ENCODE measurements around the gene ENAH.

Gene ENAH

DNA sequence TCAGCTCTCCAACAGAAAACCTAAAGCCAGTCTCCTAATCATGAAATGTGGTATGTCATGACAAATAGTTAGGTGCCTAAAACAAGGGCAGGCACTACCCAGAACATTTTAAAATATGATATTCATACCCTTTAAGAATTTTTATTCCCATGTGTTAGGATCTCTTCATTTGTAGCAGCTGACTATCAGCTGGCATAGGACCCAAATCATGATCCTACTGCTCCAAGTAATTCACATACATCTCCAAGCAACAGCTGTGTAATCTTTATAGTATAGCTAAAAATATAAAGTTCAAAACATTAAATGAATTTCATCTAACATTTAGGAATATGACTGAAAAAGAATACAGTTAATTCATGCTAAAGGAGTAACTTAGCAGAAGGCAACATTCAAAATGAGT is 57.5 kb downstream of the ENAH start:
- TF ChIP-seq, protein P1, sequence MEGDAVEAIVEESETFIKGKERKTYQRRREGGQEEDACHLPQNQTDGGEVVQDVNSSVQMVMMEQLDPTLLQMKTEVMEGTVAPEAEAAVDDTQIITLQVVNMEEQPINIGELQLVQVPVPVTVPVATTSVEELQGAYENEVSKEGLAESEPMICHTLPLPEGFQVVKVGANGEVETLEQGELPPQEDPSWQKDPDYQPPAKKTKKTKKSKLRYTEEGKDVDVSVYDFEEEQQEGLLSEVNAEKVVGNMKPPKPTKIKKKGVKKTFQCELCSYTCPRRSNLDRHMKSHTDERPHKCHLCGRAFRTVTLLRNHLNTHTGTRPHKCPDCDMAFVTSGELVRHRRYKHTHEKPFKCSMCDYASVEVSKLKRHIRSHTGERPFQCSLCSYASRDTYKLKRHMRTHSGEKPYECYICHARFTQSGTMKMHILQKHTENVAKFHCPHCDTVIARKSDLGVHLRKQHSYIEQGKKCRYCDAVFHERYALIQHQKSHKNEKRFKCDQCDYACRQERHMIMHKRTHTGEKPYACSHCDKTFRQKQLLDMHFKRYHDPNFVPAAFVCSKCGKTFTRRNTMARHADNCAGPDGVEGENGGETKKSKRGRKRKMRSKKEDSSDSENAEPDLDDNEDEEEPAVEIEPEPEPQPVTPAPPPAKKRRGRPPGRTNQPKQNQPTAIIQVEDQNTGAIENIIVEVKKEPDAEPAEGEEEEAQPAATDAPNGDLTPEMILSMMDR (IDR thresholded peaks at IDR 0.05; ENCODE audit: borderline replicate concordance, insufficient read depth, low read depth, low read length): no peak
- H3K4me3 ChIP-seq (ENCODE audit: low read depth, low read length): no peak overlapping the region

DNA sequence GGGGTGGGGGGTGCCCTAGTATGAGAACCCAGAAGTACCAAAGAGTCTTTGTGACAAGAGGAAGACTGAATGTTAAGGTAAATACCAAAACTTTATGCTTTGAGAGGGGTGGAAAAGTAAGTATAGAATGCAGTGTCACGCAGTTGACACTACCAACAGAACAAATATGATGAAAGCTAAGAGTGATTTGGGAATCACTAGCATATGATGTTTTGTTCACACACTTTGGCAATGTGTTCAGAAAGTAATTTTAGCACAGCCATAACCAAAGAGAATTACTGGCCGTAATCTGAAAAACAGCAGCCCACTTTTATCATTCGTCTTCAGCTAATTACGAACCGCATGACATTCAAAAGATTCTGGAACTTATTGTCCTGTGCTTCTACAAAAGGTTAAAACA is 59.5 kb downstream of the ENAH start:
- H3K4me3 ChIP-seq (ENCODE audit: low read depth, low read length): no peak overlapping the region

DNA sequence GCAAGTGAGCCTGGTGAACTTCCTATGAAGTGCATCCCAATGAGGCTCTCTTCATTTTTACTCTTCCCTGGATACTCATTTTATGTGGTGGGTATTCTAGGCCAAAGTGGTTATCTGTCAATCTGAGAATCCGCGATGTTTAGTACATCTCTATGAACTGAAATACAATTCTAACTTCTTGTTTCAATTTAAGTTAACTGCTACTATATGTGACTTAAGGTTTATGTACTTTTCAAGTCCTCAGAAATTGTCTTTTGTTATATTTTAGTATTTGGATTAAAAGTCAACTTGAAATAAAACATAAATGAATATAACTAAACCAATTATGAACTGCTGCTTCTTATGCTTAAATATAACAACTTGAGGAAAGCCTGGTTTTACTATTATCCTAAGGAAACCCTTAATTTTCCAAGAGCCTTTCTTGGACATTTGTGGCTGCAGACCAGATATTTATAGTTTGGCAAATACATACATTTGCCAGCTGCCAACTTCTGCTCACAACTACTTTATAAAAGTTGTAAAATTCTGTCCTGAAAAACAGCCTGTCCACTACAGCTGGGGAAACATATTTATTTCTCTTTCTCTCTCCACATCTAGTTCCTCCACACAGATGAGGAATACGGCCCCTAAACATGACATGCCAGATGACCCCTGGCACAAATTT is 60.4 kb downstream of the ENAH start:
- TF ChIP-seq, protein P1 (IDR thresholded peaks at IDR 0.05; ENCODE audit: borderline replicate concordance, insufficient read depth, low read depth, low read length): no peak

More for the DNA sequence above, 59.5 kb downstream of the ENAH start:
- TF ChIP-seq, protein P1 (IDR thresholded peaks at IDR 0.05; ENCODE audit: borderline replicate concordance, insufficient read depth, low read depth, low read length): no peak

DNA sequence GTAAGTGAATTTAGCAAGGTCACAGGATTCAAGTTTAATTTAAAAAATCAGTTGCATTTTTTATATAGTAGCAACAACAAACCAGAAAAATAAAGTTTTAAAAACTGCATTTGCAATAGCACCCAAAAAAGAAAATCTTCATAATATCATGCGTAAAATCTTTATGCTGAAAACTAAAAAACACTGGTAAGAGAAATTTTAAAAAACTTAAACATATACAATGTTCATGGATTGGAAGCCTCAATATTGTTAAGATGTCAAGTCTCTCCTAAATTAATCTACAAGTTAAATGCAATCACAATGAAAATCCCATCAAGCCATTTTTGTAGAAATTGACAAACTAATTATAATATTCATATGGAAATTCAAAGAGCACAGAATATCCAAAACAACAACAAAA is 65.6 kb downstream of the ENAH start:
- H3K4me3 ChIP-seq (ENCODE audit: low read depth, low read length): no peak overlapping the region
- TF ChIP-seq, protein P1 (IDR thresholded peaks at IDR 0.05; ENCODE audit: borderline replicate concordance, insufficient read depth, low read depth, low read length): no peak

More for the DNA sequence above, 60.4 kb downstream of the ENAH start:
- H3K4me3 ChIP-seq (ENCODE audit: low read depth, low read length): no peak overlapping the region

DNA sequence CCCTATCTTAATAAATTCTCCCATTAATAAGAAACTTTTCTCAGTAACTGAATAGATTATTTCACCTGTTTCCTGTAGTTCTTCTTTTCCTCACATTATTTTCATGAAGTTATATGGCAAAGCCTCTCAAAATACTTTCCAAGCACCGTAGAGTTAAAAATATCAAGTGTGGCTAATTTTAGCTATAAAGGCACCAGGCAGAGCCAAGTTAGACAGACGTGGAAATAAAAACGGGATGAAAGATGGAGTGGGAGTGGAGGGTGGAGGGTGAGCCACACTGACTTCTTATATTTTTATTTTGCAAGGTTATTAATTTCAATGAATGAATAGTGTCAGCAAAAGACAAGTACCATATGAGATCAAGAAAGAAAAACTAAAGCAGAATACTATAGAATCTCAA is 71.7 kb downstream of the ENAH start:
- TF ChIP-seq, protein P1 (IDR thresholded peaks at IDR 0.05; ENCODE audit: borderline replicate concordance, insufficient read depth, low read depth, low read length): no peak
- H3K4me3 ChIP-seq (ENCODE audit: low read depth, low read length): no peak overlapping the region

DNA sequence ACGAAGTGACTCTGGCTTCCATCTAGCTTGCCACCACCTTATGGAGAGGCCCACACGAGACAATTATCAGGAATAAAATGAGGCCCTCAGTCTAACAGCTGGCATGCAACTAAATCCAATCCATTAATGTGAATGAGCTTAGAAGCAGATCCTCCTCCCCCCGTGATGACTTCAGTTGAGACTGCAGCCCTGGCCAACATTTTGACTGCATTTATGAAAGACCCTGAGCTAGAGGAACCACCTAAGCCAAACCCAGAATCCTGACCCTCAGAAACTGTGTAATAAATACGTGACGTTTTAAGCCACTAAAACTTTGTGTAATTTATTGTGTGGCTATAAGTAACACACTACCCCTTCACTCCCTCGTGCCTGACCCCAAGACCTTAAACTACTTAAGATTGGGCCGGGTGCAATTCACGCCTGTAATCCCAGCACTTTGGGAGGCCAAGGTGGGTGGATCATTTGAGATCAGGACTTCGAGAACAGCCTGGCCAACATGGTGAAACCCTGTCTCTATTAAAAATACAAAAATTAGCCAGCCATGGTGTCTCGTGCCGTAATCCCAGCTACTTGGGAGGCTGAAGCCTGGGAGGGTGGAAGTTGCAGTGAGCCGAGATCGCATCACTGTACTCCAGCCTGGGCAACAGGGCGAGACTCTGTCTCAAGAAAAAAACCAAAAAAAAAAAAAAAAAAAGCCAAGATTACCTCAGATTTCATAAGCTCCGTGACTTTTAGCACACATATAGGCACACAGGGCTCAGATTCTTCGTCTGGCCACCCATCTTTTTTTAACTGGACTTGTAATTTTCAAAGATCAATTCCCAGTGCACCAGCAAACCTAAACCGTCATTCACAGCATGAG is 72.5 kb downstream of the ENAH start:
- TF ChIP-seq, protein P1 (IDR thresholded peaks at IDR 0.05; ENCODE audit: borderline replicate concordance, insufficient read depth, low read depth, low read length): no peak
- H3K4me3 ChIP-seq (ENCODE audit: low read depth, low read length): no peak overlapping the region
